Memory B cell (primary cell): ENCODE measurements around the gene FARSB.
A peak's percentile ranks its signal among the peaks of the same experiment; 100 is the strongest.

Source experiments
- ATAC-seq: fragments of 150-1000 bp; cut with Tn5 transposase; 2 replicates; pipeline ENCODE4 v1.10.0; 2021; ENCODE audit warnings: low read depth, mild to moderate bottlenecking, moderate library complexity
- DNase-seq, 2 donors: peaks; one replicate each; pipeline ENCODE4 v3.0.0; 2022; ENCODE audit warnings: low spot score in 2 of 2
- H3K27ac Mint-ChIP-seq: one replicate; pipeline ENCODE4 v1.8.0; 2022; ENCODE audit warnings: mild to moderate bottlenecking, moderate library complexity, mixed read lengths
- H3K27me3 Mint-ChIP-seq: one replicate; pipeline ENCODE4 v1.8.0; 2022; ENCODE audit warnings: mixed read lengths
- H3K36me3 Mint-ChIP-seq: one replicate; pipeline ENCODE4 v1.8.0; 2022; ENCODE audit warnings: mild to moderate bottlenecking, mixed read lengths
- H3K4me1 Mint-ChIP-seq: one replicate; pipeline ENCODE4 v1.8.0; 2022; ENCODE audit warnings: mixed read lengths
- H3K4me3 Mint-ChIP-seq: one replicate; pipeline ENCODE4 v1.8.0; 2022; ENCODE audit warnings: mild to moderate bottlenecking, moderate library complexity, mixed read lengths
- H3K9me3 Mint-ChIP-seq: one replicate; pipeline ENCODE4 v1.8.0; 2022; ENCODE audit warnings: mixed read lengths

The FARSB gene

DNA sequence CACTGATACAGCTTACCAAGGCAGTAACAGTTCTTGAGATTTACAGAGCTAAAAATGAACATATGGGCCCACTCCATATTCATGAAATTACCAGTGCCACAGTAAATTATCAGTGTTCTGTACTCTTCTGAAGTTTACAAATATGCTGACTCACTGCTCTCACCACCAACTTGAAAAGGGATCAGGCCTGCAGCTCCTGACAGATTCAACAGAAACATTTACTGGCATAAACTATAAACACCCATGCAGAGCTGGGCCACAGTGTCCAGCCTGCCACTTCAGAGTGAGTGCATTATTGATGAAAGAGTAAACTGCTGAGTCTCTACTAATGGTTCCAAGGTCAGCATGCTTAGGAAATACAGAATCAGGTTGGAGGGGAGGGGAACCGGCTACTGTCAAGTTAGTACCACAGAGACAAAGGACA, 83.1 kb downstream of the FARSB start:
- Mint-ChIP-seq H3K36me3 (peaks cover 23% of the 10 kb centered on the region), H3K9me3 (no peaks in the 10 kb centered on the region), H3K27ac (no peak overlapping the region), H3K4me3 (no peak overlapping the region), H3K4me1 (no peaks in the 10 kb centered on the region), H3K27me3 (no peaks in the 10 kb centered on the region)
- ATAC-seq = no peak
- no peak for DNase-seq

DNA sequence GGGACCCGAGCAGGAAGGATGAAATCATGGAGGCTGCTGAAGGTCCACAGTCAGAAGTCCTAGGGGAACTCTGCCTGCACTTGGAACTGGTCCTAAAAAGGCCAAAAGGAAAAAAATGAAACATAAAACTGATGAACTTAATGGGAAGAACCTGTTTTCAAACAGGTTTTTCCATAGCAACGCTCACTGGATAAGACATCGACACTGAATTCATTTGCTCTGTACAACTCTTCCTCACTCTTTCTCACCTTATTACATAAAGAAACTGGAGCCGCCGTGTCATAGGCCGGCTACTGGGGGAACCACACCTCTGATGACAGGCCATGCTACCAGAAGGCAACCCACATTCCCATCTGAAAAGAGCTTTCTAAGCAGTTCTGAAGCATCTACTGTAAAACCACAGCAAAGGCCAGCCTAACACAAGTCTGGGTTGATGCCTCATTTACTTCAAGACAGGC, 83.6 kb downstream of the FARSB start:
- H3K36me3 Mint-ChIP-seq = peaks cover 21% of the 10 kb centered on the region
- no peaks in the 10 kb centered on the region for H3K9me3 Mint-ChIP-seq
- no peak overlapping the region for H3K27ac Mint-ChIP-seq
- no peak for DNase-seq
- H3K4me1 Mint-ChIP-seq = no peaks in the 10 kb centered on the region
- no peak for ATAC-seq
- H3K27me3 Mint-ChIP-seq = no peaks in the 10 kb centered on the region
- H3K4me3 Mint-ChIP-seq = no peak overlapping the region

DNA sequence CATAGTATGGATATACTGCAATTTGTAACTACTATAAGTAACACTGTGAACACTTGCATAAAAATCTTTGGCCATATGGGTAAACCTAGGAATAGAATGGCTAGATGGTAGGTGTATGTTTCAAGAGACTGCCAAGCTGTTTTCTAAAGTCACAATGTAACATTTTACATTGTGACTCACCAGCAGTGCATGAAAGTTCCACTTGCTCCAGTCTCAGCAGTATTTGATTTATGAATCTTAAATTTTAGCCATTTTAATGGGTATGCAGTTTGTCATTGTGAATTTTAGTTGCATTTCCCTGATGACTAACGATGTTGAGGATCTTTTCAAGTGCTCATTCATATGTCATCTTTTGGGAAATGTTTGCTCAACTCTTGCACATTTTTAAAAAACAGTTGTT, 86.1 kb downstream of the FARSB start:
- H3K4me3 Mint-ChIP-seq = no peak overlapping the region
- H3K27me3 Mint-ChIP-seq = no peaks in the 10 kb centered on the region
- ATAC-seq (no peak), DNase-seq (no peak)
- no peaks in the 10 kb centered on the region for H3K9me3 Mint-ChIP-seq
- H3K27ac Mint-ChIP-seq = no peak overlapping the region
- peaks cover 22% of the 10 kb centered on the region for H3K36me3 Mint-ChIP-seq
- H3K4me1 Mint-ChIP-seq = no peaks in the 10 kb centered on the region

DNA sequence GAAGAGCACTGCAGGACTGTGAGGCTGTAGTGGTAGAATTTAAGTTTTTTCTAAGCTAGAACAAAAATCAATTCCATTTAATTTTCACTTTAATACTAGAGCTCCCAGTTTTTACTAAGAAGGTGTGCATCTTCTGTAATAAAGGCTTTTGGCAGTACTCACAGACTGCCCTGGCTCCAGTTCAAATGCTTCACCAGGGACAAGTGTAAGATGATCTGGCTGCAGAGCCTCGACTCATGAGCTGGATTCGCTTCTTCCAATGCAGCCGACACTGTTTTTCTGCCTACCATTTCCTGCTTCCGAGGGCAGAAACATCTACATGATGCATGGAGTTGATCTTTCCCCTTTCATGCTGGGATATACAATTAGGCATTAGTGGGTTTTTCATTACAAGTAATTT, 87.0 kb downstream of the FARSB start:
- no peak overlapping the region for H3K4me3 Mint-ChIP-seq
- H3K4me1 Mint-ChIP-seq = no peaks in the 10 kb centered on the region
- no peak for DNase-seq
- ATAC-seq = no peak
- H3K27me3 Mint-ChIP-seq = no peaks in the 10 kb centered on the region
- no peak overlapping the region for H3K27ac Mint-ChIP-seq
- H3K36me3 Mint-ChIP-seq = peaks cover 19% of the 10 kb centered on the region
- no peaks in the 10 kb centered on the region for H3K9me3 Mint-ChIP-seq

DNA sequence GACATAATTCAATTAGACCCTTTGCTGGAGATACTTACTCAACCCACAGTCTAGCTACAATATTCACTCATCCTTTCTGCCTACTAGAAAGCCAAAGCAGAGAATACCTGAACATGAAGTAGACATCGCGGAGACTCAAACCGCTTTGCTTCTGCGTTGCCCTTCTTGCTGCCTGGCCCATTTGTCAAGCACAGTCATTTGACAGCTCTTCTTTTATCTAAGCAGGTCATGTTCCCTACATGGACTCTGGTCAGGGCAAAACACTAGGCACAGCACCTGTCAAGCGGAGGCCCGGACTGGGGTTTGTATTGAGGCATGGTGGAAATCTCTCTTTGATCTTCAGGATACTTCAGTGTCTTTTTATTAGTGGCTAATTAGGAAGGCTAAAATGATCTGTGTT, 89.7 kb downstream of the FARSB start:
- Mint-ChIP-seq H3K27me3 (no peaks in the 10 kb centered on the region), H3K27ac (no peak overlapping the region), H3K4me3 (no peak overlapping the region), H3K4me1 (no peaks in the 10 kb centered on the region), H3K36me3 (peaks cover 10% of the 10 kb centered on the region), H3K9me3 (no peaks in the 10 kb centered on the region)
- no peak for DNase-seq
- no peak for ATAC-seq

DNA sequence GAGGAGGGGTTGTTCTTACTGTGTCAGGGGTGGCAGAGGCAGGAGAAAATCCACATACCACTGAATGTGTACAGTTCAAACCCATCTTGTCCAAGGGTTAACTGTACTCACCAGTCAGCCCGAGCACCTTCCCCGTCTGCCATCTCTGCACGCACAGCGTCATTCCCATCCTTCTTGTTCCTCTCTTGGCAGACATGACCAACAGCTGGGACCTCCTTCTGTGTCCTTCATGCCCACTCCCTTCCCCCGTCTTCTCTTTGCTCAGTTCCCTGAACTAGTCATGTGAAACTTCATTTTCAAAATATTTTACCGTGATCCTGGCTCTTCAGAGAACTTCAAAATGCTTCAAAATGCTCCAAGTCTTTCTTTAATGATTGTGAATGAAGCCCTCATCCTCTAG, 92.0 kb downstream of the FARSB start:
- H3K4me3 Mint-ChIP-seq = no peak overlapping the region
- H3K27me3 Mint-ChIP-seq = no peaks in the 10 kb centered on the region
- H3K4me1 Mint-ChIP-seq = no peaks in the 10 kb centered on the region
- DNase-seq = no peak
- ATAC-seq = no peak
- no peaks in the 10 kb centered on the region for H3K9me3 Mint-ChIP-seq
- H3K27ac Mint-ChIP-seq = no peak overlapping the region
- H3K36me3 Mint-ChIP-seq = peaks cover 6% of the 10 kb centered on the region

DNA sequence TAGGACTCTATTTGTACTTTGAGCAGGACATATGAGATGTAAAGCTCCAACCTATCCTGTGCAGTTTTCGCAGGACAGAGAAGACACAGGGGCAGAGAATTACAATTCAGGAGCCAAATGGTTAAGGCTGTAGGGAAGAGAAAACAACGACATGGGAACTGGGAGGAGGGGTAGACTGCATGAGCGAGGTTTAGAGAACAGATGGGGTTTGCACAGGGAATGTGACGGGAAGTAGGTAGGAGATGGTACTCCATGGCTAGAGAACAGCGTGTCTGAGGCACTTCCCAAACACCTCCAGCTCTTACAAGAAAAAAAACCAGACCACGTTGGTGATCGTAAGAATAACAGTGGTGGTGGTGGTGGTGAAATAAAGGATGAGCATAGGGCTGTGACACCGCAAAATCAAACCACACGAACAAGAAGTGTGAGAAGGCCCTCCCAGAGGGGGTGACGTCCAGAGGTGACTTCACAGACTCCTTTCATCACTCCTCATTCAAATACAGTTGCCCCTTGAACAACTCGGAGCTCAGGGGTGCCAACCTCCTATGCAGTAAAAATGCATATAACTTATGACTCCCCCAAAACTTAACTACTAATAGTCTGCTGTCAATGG, 92.7 kb downstream of the FARSB start:
- ATAC-seq (no peak), DNase-seq (no peak)
- no peaks in the 10 kb centered on the region for H3K4me1 Mint-ChIP-seq
- peaks cover 6% of the 10 kb centered on the region for H3K36me3 Mint-ChIP-seq
- H3K27me3 Mint-ChIP-seq = no peaks in the 10 kb centered on the region
- H3K27ac Mint-ChIP-seq = no peak overlapping the region
- H3K4me3 Mint-ChIP-seq = no peak overlapping the region
- H3K9me3 Mint-ChIP-seq = no peaks in the 10 kb centered on the region

DNA sequence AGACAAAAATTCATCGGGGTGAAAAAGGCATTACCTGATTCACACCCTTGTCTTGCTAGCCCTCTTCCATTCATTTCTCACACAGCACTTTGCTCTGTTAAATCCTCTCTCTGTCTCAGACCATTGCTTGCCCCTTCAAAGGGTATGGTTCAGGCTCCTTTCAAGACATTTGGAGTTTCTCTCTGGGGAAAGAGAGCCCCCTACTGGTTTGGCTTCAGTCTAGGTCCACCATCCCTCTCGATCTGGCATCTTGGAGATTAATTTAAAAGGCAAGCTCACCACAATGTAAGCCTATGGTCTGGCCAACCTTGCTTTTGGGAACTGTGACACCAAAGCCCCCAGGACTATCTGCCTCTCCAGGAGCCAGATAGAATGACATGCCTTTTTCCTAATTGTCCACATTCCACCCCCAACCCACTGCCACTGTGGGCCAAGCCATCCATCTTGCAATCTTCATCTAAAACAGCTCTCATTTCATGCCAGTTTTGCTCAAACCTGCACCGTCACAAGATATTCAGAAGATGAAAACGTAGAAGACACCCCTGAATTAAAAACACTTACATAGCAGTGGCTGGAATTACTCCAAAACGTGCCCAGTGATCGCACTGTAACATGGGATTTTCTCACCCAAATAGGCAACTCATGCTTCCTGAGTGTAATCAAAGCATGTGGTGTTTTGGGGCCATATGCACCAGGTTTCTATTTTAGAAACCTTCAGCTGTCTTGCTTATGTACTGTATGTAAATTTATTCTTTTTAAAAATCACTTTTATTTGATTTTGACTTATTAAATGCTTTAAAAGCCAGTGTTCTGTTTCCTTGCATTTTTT, 93.9 kb downstream of the FARSB start:
- peak; percentile 24 to 52 for DNase-seq
- Mint-ChIP-seq H3K4me3 (no peak overlapping the region), H3K4me1 (no peaks in the 10 kb centered on the region), H3K27me3 (no peaks in the 10 kb centered on the region), H3K36me3 (peaks cover 2% of the 10 kb centered on the region), H3K27ac (no peak overlapping the region), H3K9me3 (no peaks in the 10 kb centered on the region)
- ATAC-seq = peak; percentile 68

DNA sequence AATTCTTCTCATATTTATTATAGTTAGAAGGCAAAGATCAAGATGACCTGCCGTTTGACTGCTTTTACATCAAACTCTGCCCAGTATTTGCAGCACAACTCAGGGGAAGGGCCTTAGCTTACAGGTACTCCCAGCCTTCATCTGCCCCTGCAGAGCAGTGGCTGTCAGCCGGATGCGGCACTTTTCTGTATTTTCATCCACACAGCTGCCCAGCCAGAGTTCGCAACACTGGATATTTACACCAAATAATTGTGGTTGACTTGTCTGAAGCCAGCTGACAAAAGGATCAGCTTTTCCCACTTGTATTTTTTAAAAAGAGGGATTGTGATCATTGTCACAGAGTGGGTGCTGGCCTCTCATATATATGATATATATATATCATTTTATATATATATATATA, 94.7 kb downstream of the FARSB start:
- no peaks in the 10 kb centered on the region for H3K4me1 Mint-ChIP-seq
- no peak overlapping the region for H3K4me3 Mint-ChIP-seq
- H3K36me3 Mint-ChIP-seq = no peaks in the 10 kb centered on the region
- DNase-seq = no peak
- no peaks in the 10 kb centered on the region for H3K27me3 Mint-ChIP-seq
- ATAC-seq = no peak
- H3K27ac Mint-ChIP-seq = no peak overlapping the region
- no peaks in the 10 kb centered on the region for H3K9me3 Mint-ChIP-seq

DNA sequence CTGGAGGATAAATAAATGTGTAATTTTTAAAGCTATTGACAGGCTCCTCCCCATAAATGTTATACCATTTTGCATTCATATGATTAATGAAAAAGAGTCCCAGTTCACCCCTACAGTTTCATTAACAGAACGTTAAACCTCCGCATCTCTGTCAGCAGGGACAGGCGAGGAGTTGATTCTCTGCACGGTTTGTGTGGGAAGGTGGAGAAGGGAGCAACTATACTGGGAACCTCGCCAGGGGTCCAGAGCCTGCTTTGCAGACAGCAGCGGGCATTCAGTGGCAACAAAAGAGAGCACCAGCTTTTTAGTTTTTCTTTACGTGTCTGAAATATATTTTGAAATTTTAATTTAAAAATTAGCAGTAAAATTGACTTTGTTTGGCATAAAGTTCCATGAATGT, 101.4 kb downstream of the FARSB start:
- DNase-seq = no peak
- H3K36me3 Mint-ChIP-seq = no peaks in the 10 kb centered on the region

DNA sequence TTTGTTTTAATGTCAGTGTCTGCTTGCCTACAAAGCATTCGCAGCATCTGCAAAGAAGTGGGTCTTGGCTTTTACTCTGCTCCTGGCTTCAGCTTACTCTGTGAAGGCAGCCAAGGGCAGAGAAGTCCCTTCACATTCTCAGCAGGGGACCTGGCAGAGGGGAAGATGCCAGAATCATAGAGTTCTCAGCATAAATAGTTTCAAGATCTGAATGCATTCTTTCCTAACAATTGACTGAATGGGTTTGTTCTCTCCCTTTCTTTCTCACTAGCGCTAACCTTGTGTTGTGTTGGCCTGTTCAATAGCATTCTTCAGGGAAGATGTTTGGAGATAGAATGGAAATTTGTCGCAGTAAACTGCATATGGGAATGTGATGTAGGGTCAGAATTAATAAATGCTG, 106.9 kb downstream of the FARSB start:
- Mint-ChIP-seq H3K36me3 (no peaks in the 10 kb centered on the region), H3K27ac (no peak overlapping the region), H3K27me3 (no peaks in the 10 kb centered on the region), H3K4me1 (no peaks in the 10 kb centered on the region), H3K4me3 (no peak overlapping the region), H3K9me3 (no peaks in the 10 kb centered on the region)
- DNase-seq (no peak), ATAC-seq (no peak)

More for the DNA sequence above, 101.4 kb downstream of the FARSB start:
- Mint-ChIP-seq H3K9me3 (no peaks in the 10 kb centered on the region), H3K4me3 (no peak overlapping the region), H3K4me1 (no peaks in the 10 kb centered on the region), H3K27me3 (no peaks in the 10 kb centered on the region), H3K27ac (no peak overlapping the region)
- no peak for ATAC-seq

DNA sequence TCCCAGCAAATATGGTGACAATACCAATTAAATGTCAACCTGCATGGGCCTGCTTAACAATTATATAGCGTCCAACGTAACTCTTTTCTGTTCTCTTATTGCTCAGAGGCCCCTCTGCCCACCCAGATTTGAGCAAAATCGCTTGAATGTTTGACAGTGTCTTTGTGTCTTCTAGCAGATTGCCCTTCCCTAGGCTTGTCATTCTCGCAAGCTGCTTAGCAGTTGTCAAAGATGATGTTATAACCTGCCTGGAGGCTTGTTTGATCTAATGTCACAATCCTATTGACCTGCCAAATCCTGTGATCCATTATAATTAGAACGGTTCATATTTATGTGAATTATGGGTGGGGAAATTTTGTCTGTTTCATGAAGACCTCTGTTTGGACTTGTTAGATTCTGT, 108.8 kb downstream of the FARSB start:
- no peak for DNase-seq
- ATAC-seq = no peak
- H3K36me3 Mint-ChIP-seq = no peaks in the 10 kb centered on the region

DNA sequence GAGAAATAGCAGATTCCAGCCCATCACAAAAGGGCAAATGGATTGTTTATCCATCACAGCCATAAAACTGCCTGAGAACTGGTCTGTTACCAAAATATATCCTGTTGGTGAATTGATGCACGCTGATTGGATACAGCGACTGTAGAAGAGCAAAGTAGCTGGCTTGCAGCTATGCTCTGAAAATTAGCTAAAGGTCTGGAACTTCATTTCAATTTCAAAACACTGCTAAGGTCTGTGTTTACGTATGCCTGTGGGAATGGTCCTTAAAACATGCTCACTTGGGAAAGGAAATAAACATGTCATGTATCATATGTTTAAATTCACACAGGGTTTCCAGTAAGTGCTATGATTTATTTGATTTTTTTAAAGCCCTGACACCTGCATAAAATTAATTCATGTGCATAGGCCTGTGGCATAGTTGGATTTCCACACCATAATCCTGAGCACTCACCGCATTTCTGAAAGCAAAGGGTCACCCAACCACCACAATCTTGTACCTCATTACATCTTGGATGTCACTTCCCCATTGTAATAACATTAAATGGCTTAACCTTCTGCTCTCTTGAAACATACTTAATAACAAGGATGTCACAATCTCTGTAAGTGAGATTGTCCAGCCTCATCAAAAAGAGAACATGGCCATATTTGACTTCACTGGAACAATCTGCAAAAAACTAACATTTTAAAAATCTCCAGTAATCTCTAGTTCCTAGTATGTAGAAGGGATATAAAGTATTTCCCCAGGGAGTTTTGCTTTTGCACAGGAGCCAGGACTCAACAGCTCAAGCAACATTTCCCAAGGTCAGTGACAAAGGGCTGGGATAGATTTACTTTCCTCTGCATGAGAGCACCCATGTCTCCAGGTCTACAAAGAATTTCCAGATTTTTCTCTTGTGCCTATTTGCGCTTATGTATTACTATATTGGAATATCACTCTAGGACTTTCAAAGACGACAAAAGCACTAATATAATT, 109.8 kb downstream of the FARSB start:
- Mint-ChIP-seq H3K27me3 (no peaks in the 10 kb centered on the region), H3K27ac (no peak overlapping the region), H3K4me1 (no peaks in the 10 kb centered on the region), H3K4me3 (no peak overlapping the region), H3K9me3 (no peaks in the 10 kb centered on the region), H3K36me3 (no peaks in the 10 kb centered on the region)
- ATAC-seq (no peak), DNase-seq (no peak)

More for the DNA sequence above, 108.8 kb downstream of the FARSB start:
- no peaks in the 10 kb centered on the region for H3K27me3 Mint-ChIP-seq
- H3K4me3 Mint-ChIP-seq = no peak overlapping the region
- no peaks in the 10 kb centered on the region for H3K4me1 Mint-ChIP-seq
- no peak overlapping the region for H3K27ac Mint-ChIP-seq
- H3K9me3 Mint-ChIP-seq = no peaks in the 10 kb centered on the region

DNA sequence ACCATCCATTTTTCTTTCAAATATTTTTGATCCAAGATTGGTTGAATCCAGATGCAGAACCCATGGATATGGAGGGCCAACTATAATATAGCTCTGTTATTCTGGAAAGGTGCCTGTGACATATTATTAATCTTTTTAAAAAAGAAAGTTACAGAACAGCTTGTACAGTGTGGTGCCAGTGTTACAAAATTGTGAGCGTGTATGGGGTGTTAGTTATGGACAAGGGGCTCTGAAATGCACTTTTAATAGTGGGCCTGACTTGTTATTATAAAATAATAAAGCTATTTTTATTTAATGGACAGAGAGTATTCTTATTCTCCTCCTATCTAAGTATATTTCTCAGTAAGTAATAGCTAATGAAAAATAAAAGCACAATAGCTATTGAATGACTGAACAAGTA, 111.2 kb downstream of the FARSB start:
- Mint-ChIP-seq H3K9me3 (no peaks in the 10 kb centered on the region), H3K27me3 (no peaks in the 10 kb centered on the region), H3K4me3 (no peak overlapping the region), H3K36me3 (no peaks in the 10 kb centered on the region), H3K27ac (no peak overlapping the region), H3K4me1 (no peaks in the 10 kb centered on the region)
- DNase-seq (no peak), ATAC-seq (no peak)
